Muscle of back (tissue), 11 donors: Measurements from ENCODE around the gene DAB2IP. TPM values are rescaled to one million over a fixed set of nuclear protein-coding genes. Genes with fewer than 3 reads are reported as not detected.

ENCODE experiments used
- DNase-seq, 3 donors: peaks; one replicate each; pipeline versions ENCODE4 v3.0.0 to v3.0.0-alpha.2; 2013
- polyA plus RNA-seq, 10 donors: library from polyadenylated mRNA; unstranded; fragments of 120-200 nt; gene quantifications; one replicate each; pipeline ENCODE4 v1.2.1, GENCODE V29; 2013; ENCODE audit not compliant: insufficient read length in 10 of 10

Gene DAB2IP
- polyA plus RNA-seq, 10 donors, result 31.1 to 42.6 (median 36.5) TPM

- peak; percentile 59 to 85 (median 61) for DNase-seq
Observed at GRCh38 chr9:121743441-121744001, 92.1 kb downstream of the DAB2IP start.

- peak in 1 of 3 donors; percentile 64 for DNase-seq
Observed at GRCh38 chr9:121744002-121744686, 92.7 kb downstream of the DAB2IP start.

GRCh38 chr9:121744687-121745395, 93.4 kb downstream of the DAB2IP start:
- DNase-seq, result no peak

DNA sequence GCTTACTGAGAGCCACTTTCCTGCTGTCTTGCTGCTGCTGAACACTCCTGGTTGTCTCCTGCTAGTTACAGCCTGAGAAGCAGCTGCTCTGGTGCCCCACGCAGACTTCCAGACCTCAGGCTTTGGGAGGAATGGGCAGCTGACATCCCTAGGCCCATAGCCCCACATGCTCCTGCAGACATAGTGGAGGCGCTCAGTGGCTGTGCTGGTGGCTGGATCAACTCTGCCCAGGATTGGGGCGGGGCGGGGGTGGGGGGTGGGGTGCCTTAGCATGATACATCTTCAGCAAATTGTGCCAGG, 93.9 kb downstream of the DAB2IP start:
- no peak for DNase-seq

- no peak for DNase-seq
Observed at GRCh38 chr9:121746411-121746810, 95.0 kb downstream of the DAB2IP start.

DNA sequence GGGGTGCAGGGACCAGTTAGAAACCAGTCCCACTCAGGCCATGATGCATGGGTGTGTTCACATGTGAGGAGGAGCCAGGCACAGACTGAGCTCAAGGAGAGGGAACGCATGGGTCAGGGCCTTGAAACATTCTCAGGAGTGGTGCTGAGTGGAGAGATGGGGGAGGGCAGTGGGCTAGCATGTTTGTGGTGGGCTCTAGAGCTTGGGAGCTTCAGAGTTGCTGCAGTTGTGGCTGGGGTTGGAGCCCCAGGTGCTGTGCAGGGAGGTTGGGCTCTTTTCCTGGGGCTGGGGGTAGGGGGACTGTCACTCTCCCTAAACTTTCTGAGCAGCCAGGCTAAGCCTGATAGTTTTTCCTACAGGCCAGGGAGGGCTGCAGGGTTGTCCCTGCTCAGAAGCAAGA, 95.4 kb downstream of the DAB2IP start:
- DNase-seq, result no peak

DNA sequence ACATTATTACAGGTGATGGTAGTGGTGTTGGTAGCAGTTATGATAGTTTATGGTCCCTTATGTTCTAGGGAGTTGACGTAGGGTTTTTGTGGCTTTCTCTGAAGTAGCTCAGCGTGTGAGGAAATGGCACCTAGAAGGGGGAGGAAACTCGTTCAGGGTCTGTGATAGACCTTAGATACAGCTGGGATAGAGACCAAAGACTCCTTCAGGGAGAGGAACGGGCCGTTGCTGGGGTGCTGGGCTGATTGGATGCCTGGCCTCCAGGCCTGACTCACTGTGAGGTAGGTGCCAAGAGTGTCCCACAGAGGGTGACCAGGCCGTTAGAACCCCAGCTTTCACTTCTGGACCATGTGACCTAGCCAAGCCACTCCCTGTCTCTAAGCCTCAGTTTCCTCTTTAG, 96.6 kb downstream of the DAB2IP start:
- DNase-seq, result no peak

DNA sequence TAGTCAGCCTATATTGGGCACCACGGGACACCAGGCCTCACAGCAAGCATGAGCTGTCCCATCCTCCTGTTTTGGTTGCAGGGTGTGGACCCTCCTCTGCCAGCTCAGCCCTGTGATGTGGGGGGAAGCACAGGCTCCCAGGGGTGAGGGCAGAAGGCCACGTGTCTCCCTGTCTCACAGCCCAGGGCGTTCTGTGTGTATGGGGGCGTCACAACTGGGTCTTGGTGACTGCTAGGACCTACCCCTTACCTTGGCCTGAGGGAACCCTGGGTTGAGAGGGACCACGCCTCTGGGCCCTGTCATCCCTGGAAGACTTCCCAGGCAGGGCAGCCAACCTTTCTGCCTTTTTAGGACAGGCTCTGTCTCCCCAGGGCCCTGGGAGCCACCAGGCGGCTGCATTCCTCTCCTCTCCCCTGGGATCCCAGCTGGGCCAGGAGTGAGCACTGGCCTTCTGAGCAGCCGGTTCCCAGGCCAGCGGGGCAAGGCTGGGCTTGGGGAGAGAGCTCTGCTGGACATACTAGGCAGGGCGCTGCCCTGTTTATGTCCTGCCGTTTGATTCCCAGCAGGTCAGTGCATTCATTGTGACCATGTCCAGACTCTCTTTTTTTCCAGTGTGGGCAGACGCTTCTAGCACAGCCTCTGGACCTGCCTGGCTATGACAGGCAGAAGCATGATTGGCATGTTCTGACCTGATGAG, 97.4 kb downstream of the DAB2IP start:
- no peak for DNase-seq

- DNase-seq, result no peak
Observed at GRCh38 chr9:121749614-121750013, 98.2 kb downstream of the DAB2IP start.

GRCh38 chr9:121750259-121750714, 98.9 kb downstream of the DAB2IP start:
- no peak for DNase-seq

- DNase-seq, result no peak
Observed at GRCh38 chr9:121750715-121751623, 99.5 kb downstream of the DAB2IP start.

DNA sequence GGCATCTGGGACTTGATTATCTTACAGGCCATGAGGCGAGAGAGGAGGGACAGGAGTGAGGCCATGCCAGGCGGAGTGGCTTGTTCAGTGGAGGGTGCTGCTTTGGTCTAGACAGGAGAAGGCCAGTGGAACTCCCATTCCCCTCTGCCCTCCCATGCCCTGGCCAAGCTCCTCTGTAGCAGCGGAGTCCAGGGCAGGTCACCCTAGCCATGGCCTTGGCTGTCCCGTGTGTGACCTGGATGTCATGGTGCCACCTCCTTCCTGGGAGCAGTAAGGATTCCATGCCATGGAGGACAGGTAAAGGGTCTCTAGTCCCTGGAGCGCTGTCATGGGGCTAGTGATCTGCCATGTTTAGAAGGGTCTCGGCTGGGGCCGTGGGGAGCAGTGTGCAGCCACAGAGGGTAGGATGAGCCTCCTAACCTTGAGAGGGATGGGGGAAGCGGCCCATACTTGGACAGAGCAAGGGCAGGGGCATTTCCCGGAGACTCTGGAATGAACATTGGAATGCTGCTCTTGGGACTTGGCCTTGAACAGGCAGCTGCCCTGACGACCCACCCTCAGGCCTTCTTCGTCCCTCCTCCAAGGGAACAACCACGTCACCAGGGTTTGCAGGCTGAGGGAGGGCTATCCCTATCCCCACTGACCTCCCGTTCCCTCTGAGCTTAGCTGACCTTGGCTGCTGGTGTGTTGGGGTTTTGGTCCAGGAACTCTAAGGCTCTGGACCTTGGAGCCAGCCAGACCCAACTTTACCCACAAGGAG, 100.4 kb downstream of the DAB2IP start:
- no peak for DNase-seq

DNA sequence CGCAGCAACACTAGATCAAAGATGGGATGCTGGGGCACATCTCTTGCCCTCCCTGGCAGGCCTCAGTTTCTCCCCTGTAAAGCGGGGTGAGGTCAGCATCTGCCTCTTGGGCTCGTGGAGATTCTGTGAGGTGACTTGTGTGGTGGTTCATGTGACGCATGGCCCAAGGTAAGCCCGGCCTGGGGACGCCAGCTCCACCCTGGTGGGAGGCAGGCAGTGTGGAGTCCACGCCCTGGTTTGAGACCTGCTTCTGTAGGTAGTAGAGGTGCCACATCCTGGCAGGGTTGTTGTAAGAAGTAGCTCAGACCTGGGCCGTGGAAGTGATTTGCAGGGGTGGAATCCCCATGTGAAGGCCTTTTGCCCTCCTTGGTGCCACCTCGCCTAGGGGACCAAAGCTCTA, 101.5 kb downstream of the DAB2IP start:
- DNase-seq, result no peak

DNA sequence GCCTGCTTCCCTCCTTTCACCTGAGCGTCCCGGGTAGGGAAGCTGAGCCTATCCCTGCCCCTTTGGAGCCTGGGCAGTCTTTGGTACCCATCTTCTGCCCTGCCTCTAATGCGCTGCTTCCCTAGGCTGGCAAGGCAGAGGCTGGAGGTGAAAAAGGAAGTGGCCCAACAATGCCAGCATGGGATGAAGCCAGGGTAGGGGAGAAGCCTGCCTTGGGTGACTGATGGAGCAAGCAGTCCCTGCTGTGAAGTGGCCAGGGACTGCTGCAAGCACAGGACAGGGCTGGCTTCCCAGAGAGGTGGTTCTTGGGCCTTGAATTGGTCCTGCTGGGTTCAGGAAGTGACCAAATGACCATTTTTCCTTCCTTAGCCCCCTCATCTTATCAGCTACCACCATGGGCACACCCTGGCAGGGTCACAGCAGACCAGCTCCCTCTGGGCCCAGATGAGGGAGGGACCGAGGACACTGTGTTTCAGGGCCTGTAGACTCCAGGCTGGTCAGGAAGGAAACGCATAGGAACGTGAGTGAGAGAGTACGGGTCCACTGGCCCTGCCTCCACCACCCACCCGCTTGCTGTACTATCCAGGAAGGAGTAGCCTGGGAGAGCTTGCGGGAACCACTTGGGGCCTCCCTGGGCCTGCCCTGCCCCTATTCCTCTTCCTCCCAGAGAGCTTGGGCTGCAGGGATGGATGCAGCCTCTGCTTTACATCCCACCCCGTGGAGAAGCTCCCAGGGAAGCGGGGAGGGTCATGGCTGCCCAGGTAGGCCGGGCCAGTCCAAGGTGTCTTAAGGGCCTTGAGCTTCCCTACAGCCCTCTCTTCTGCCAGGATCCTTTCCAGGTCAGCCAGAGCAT, 102.6 kb downstream of the DAB2IP start:
- DNase-seq, result no peak

GRCh38 chr9:121754655-121755436, 103.4 kb downstream of the DAB2IP start:
- no peak for DNase-seq

GRCh38 chr9:121755581-121755980, 104.1 kb downstream of the DAB2IP start:
- no peak for DNase-seq

GRCh38 chr9:121756474-121757280, 105.2 kb downstream of the DAB2IP start:
- peak in 1 of 3 donors; percentile 56 for DNase-seq

DNA sequence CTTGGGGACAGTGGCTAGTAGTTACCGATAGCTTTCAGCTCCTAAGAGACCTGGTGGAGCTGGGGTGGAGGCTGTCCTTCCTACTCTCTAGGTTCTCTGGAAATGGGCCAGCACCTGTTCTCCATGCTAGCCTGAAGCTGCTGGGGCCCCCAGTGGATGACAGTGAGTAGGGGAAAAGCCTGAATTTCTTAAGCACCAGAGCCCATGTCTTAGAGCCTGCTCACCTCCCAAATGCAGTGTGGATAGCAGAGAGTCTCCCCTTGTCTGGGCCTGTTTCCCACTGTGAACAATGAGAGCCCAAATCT, 105.8 kb downstream of the DAB2IP start:
- no peak for DNase-seq
